A549 (cell line): Measurements from ENCODE around the gene KYNU. TPM values are rescaled to one million over a fixed set of nuclear protein-coding genes. Genes with fewer than 3 reads are reported as not detected.
A peak's percentile ranks its signal among the peaks of the same experiment; 100 is the strongest.

Source experiments
- ATAC-seq, 2 experiments: fragments of 200-7000 bp in 1 of 2; fragments of >200 bp in 1 of 2; cut with Nextera tagmentation in 1 of 2; cut with Tn5 transposase in 1 of 2; 3 replicates each; pipeline versions ENCODE4 v1.8.0 to v1.9.1; 2018 to 2020; ENCODE audit warnings: mild to moderate bottlenecking in 1 of 2, moderate library complexity in 1 of 2
- CTCF ChIA-PET: fragments of 300-600 bp; sonication (Branson Sonifier 250); formaldehyde crosslinking; extraction: SDS; loops from one replicate; lab custom pipeline; 2021; ENCODE audit warnings: antibody characterized with exemption, inconsistent platforms; lab: Yijun Ruan, JAX
- POLR2A ChIA-PET: fragments of 350-600 bp; formaldehyde crosslinking; extraction: SDS; loops from one replicate; lab custom pipeline; 2021; ENCODE audit warnings: antibody characterized with exemption, inconsistent platforms; lab: Yijun Ruan, JAX
- DNase-seq, 2 experiments: peaks; one replicate each; pipeline versions ENCODE4 v3.0.0 to v3.0.0-alpha.2; 2011 to 2016; ENCODE audit warnings: low read depth in 1 of 2, low spot score in 1 of 2
- FAIRE-seq: peaks from 2 replicates; lab custom pipeline; 2011; peaks lifted over from hg19 to GRCh38; lab: Jason Lieb, UNC
- H3K27ac ChIP-seq, 2 experiments: fragments of >200 bp; sonication (Bioruptor Twin); formaldehyde crosslinking; 3 replicates each; pipeline ENCODE4 v1.5.1; 2016 to 2017
- H3K4me1 ChIP-seq: fragments of >200 bp; sonication (Bioruptor Twin); formaldehyde crosslinking; 3 replicates; pipeline ENCODE4 v1.6.1; 2016
- H3K4me2 ChIP-seq: fragments of >200 bp; sonication (Bioruptor Twin); formaldehyde crosslinking; 3 replicates; pipeline ENCODE4 v1.6.1; 2016
- H3K4me3 ChIP-seq: fragments of >200 bp; sonication (Bioruptor Twin); formaldehyde crosslinking; 3 replicates; pipeline ENCODE4 v1.5.1; 2016
- H3K9me3 ChIP-seq: fragments of >200 bp; sonication (Bioruptor Twin); formaldehyde crosslinking; 3 replicates; pipeline ENCODE4 v1.6.1; 2016
- CBX2 ChIP-seq: fragments of 200-600 bp; sonication (generic); IDR thresholded peaks from 2 replicates; pipeline ENCODE4 v1.6.1; 2016; ENCODE audit warnings: low read depth, mild to moderate bottlenecking, borderline replicate concordance
- CEBPB ChIP-seq, 2 experiments: fragments of >200 bp in 1 of 2; sonication (Bioruptor Twin) in 1 of 2; formaldehyde crosslinking in 1 of 2; IDR thresholded peaks; 2 replicates each; pipeline ENCODE4 v1.6.1; 2012 to 2016
- CHD2 ChIP-seq: fragments of 150-350 bp; IDR thresholded peaks from 2 replicates; pipeline ENCODE4 v1.6.1; 2014; ENCODE audit warnings: low read length; ENCODE audit not compliant: partially characterized antibody
- E2F6 ChIP-seq: IDR thresholded peaks from 2 replicates; pipeline ENCODE4 v1.6.1; 2012; ENCODE audit warnings: low read depth, borderline replicate concordance
- EHF ChIP-seq: fragments of 250-450 bp; sonication (Bioruptor Pico); IDR thresholded peaks from 2 replicates; pipeline ENCODE4 v1.5.0; 2020; ENCODE audit warnings: mild to moderate bottlenecking
- ELK1 ChIP-seq: fragments of 150-350 bp; IDR thresholded peaks from 2 replicates; pipeline ENCODE4 v1.6.1; 2014; ENCODE audit warnings: low read depth, mild to moderate bottlenecking, low read length
- FOSL2 ChIP-seq, 2 experiments: fragments of 450-650 bp in 1 of 2; fragments of >200 bp in 1 of 2; sonication (Bioruptor Twin) in 1 of 2; formaldehyde crosslinking; IDR thresholded peaks; 2 replicates each; pipeline versions ENCODE4 v1.5.0 to v1.6.1; 2016 to 2020; ENCODE audit warnings: mild to moderate bottlenecking in 1 of 2, moderate library complexity in 1 of 2
- FOXS1 ChIP-seq: fragments of 250-450 bp; sonication (Bioruptor Pico); IDR thresholded peaks from 2 replicates; pipeline ENCODE4 v1.5.0; 2020; ENCODE audit warnings: mild to moderate bottlenecking, moderate library complexity
- GATA3 ChIP-seq: IDR thresholded peaks from 2 replicates; pipeline ENCODE4 v1.6.1; 2012; ENCODE audit warnings: borderline replicate concordance
- HEYL ChIP-seq: fragments of 250-450 bp; sonication (Bioruptor Pico); IDR thresholded peaks from 2 replicates; pipeline ENCODE4 v1.8.0; 2021; ENCODE audit warnings: mild to moderate bottlenecking, moderate library complexity
- HOXB13 ChIP-seq: fragments of 250-450 bp; sonication (Bioruptor Pico); IDR thresholded peaks from 2 replicates; pipeline ENCODE4 v1.5.0; 2020; ENCODE audit warnings: low read depth, mild to moderate bottlenecking, moderate library complexity
- HOXB5 ChIP-seq: fragments of 250-450 bp; sonication (Bioruptor Pico); IDR thresholded peaks from 2 replicates; pipeline ENCODE4 v1.5.0; 2020; ENCODE audit warnings: mild to moderate bottlenecking, moderate library complexity
- KDM5A ChIP-seq: fragments of 200-600 bp; sonication (generic); IDR thresholded peaks from 2 replicates; pipeline ENCODE4 v1.6.1; 2016; ENCODE audit warnings: antibody characterized with exemption, mild to moderate bottlenecking
- MAFK ChIP-seq: fragments of 450-650 bp; IDR thresholded peaks from 2 replicates; pipeline ENCODE4 v1.6.1; 2014; ENCODE audit not compliant: partially characterized antibody
- MAX ChIP-seq: IDR thresholded peaks from 2 replicates; pipeline ENCODE4 v1.6.1; 2012
- NFE2L2 ChIP-seq: fragments of 150-350 bp; conservative IDR thresholded peaks from 2 replicates; pipeline ENCODE4 v1.6.1; 2014; ENCODE audit warnings: low read length
- NPAS2 ChIP-seq: fragments of 250-450 bp; sonication (Bioruptor Pico); IDR thresholded peaks from 2 replicates; pipeline ENCODE4 v1.8.0; 2022; ENCODE audit warnings: mild to moderate bottlenecking, moderate library complexity, borderline replicate concordance
- PHF8 ChIP-seq: fragments of 200-600 bp; sonication (generic); IDR thresholded peaks from 2 replicates; pipeline ENCODE4 v1.6.1; 2016; ENCODE audit warnings: low read depth, mild to moderate bottlenecking, antibody characterized with exemption, moderate library complexity, borderline replicate concordance
- POLR2AphosphoS2 ChIP-seq: conservative IDR thresholded peaks from 2 replicates; pipeline ENCODE4 v1.6.1; 2012; ENCODE audit warnings: low read length, improper control_type of control experiment, inconsistent platforms
- RNF2 ChIP-seq: fragments of 200-600 bp; sonication (generic); IDR thresholded peaks from 2 replicates; pipeline ENCODE4 v1.6.1; 2016; ENCODE audit warnings: low read depth, mild to moderate bottlenecking, antibody characterized with exemption, moderate library complexity, borderline replicate concordance
- SREBF2 ChIP-seq: fragments of 450-650 bp; IDR thresholded peaks from 2 replicates; pipeline ENCODE4 v1.6.1; 2014; ENCODE audit warnings: mild to moderate bottlenecking, moderate library complexity
- TP53 ChIP-seq: fragments of 250-450 bp; sonication (Bioruptor Pico); IDR thresholded peaks from 2 replicates; pipeline ENCODE4 v1.5.0; 2021; ENCODE audit warnings: mild to moderate bottlenecking, moderate library complexity
- ZSCAN20 ChIP-seq: fragments of 250-450 bp; sonication (Bioruptor Pico); IDR thresholded peaks from 2 replicates; pipeline ENCODE4 v1.8.0; 2022; ENCODE audit warnings: mild to moderate bottlenecking, moderate library complexity
- WGBS: methylation state at CpG from one replicate; pipeline ENCODE4 v1.1.6; 2017; ENCODE audit errors: missing lambda C conversion rate; 5-methylcytosine and 5-hydroxymethylcytosine counted together
- polyA plus RNA-seq, 4 experiments: library from polyadenylated mRNA; depleted of rRNA in 3 of 4; stranded (reverse); fragments of >200 nt; fragmentation: RNase III in 1 of 4; extraction: RNeasy Plus Mini Kit Qiagen cat#74134 plus additional on column Dnase treatment in 1 of 4; gene quantifications; 2 replicates in 3 of 4; 3 replicates in 1 of 4; pipeline ENCODE4 v1.2.3, GENCODE V29; 2011 to 2017

The KYNU gene
- polyA plus RNA-seq, 2 of the 4 experiments (the other 2 are of a cell fraction): 302 to 324 TPM

GRCh38 chr2:142966284-142966683 lies 88.8 kb downstream of the KYNU start:
- H3K9me3 ChIP-seq: peaks cover 11% of the 10 kb centered on the region
- no peak overlapping the region for H3K4me3 ChIP-seq
- peaks cover 13% of the 10 kb centered on the region; the same call in 1 of the 3 replicates for H3K4me1 ChIP-seq
- no peak for ATAC-seq
- TF ChIP-seq NPAS2 (CRISPR knock-in tag) (no peak), TP53 (no peak), HOXB5 (no peak), MAFK (no peak), POLR2AphosphoS2 (no peak), FOSL2 (IDR thresholded peaks at IDR 0.05) (no peak), FOSL2 (CRISPR knock-in tag; IDR thresholded peaks at IDR 0.05) (no peak), EHF (no peak), GATA3 (no peak), RNF2 (no peak), SREBF2 (no peak), FOXS1 (CRISPR knock-in tag) (no peak), HOXB13 (CRISPR knock-in tag) (no peak), NFE2L2 (no peak), E2F6 (no peak), CBX2 (no peak), CEBPB (IDR thresholded peaks at IDR 0.05) (no peak), PHF8 (no peak), KDM5A (no peak)
- TF ChIP-seq, all 56 proteins: peak for 0
- ChIA-PET POLR2A (no interaction called here), CTCF (interaction anchor here (1.4 kb wide), 1 partner anchor 14 kb away, joined by 3 read pairs; no protein-coding TSS in a partner anchor)
- FAIRE-seq (peak; percentile 43), DNase-seq (no peak)
- Histone ChIP-seq H3K27ac (no peak overlapping the region), H3K4me2 (no peak overlapping the region)

- no peak for ATAC-seq
- ChIA-PET POLR2A (no interaction called here), CTCF (interaction anchor here (1.1 to 1.4 kb wide), 2 partner anchors 13 to 21 kb away, joined by 3 read pairs; no protein-coding TSS in a partner anchor)
These were observed 89.6 kb downstream of the KYNU start for GRCh38 chr2:142967060-142967459.

GRCh38 chr2:142973160-142973821 lies 95.8 kb downstream of the KYNU start:
- ChIA-PET POLR2A (no interaction called here), CTCF (interaction anchor here (1.0 to 1.1 kb wide), 2 partner anchors 15 to 17 kb away, joined by 3 to 4 read pairs; no protein-coding TSS in a partner anchor)
- WGBS: 70% methylated on average over 4 of the region's 4 CpGs
- no peak for DNase-seq
- ATAC-seq: peak; percentile 9 to 15; a peak in 2 of 6 replicates
- peaks cover 68% of the 10 kb centered on the region for H3K4me1 ChIP-seq
- H3K9me3 ChIP-seq: no peaks in the 10 kb centered on the region
- peak overlapping the region; percentile 53 for H3K4me2 ChIP-seq
- 0 out of 2 replicates have a peak, but pooled peaks have one; percentile 25 for TF ChIP-seq TP53
- no peak for TF ChIP-seq EHF
- TF ChIP-seq MAX: no peak
- no peak for TF ChIP-seq POLR2AphosphoS2
- H3K27ac ChIP-seq: peak overlapping the region in 1 of 2 experiments; percentile 77; a peak in 3 of 6 replicates
- no peak for FAIRE-seq
- no peak overlapping the region for H3K4me3 ChIP-seq

More at GRCh38 chr2:142967060-142967459, 89.6 kb downstream of the KYNU start:
- H3K4me2 ChIP-seq: no peak overlapping the region
- H3K4me3 ChIP-seq: no peak overlapping the region
- TF ChIP-seq HEYL (CRISPR knock-in tag) (no peak), HOXB13 (CRISPR knock-in tag) (no peak), CBX2 (no peak), CEBPB (IDR thresholded peaks at IDR 0.05) (no peak), CHD2 (no peak), ZSCAN20 (CRISPR knock-in tag) (no peak), ELK1 (no peak)
- H3K27ac ChIP-seq: no peak overlapping the region
- 79% methylated on average over 1 of the region's 1 CpG for WGBS
- DNase-seq (no peak), FAIRE-seq (no peak)
- peaks cover 19% of the 10 kb centered on the region for H3K4me1 ChIP-seq
- peaks cover 11% of the 10 kb centered on the region for H3K9me3 ChIP-seq
